Retinal pigment epithelial cell (primary cell): ENCODE results near the gene CDK5R2.
A peak's percentile ranks its signal among the peaks of the same experiment; 100 is the strongest.

Experiments used
- DNase-seq: peaks from one replicate; pipeline ENCODE4 v3.0.0-alpha.2; 2010; ENCODE audit warnings: low read depth
- H3K4me3 ChIP-seq: 2 replicates; pipeline ENCODE4 v1.5.1; 2011; ENCODE audit warnings: mild to moderate bottlenecking, low read length, control low read depth, moderate library complexity
- TF ChIP-seq, protein P1 (sequence below): conservative IDR thresholded peaks from 2 replicates; pipeline ENCODE4 v1.5.1; 2011; ENCODE audit warnings: low read depth, low read length, control low read depth, inconsistent platforms

CDK5R2 gene

DNA sequence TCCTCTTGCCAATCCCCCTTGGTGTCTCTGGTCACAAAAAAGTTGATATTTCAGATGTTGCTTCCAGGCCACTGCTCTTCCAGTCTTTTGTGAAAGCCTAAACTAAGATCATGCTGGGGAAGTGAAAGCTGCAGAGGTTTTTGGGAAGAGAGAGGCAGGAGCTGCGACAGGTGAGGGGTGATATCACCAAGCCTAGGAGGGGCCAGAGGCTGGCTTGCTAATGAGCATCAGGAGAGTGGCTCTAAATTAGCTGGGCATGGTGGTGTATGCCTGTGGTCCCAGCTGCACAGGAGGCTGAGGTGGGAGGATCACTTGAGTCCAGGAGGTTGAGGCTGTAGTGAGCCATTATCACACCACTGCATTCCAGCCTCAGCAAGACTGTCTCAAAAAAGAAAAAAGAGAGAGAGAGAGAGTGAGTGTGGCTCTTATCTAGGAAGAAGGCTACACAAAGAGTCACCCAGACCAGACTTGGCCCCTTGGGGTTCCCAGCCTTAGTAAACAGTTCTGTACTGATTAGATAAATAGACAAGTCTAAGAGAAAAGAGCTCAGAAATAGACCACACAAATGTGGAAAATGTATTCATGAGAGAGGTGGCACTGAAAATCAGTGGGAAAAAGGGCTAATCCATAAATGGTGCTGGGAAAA, 14.6 kb upstream of the CDK5R2 start:
- TF ChIP-seq, protein P1, sequence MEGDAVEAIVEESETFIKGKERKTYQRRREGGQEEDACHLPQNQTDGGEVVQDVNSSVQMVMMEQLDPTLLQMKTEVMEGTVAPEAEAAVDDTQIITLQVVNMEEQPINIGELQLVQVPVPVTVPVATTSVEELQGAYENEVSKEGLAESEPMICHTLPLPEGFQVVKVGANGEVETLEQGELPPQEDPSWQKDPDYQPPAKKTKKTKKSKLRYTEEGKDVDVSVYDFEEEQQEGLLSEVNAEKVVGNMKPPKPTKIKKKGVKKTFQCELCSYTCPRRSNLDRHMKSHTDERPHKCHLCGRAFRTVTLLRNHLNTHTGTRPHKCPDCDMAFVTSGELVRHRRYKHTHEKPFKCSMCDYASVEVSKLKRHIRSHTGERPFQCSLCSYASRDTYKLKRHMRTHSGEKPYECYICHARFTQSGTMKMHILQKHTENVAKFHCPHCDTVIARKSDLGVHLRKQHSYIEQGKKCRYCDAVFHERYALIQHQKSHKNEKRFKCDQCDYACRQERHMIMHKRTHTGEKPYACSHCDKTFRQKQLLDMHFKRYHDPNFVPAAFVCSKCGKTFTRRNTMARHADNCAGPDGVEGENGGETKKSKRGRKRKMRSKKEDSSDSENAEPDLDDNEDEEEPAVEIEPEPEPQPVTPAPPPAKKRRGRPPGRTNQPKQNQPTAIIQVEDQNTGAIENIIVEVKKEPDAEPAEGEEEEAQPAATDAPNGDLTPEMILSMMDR = no peak
- H3K4me3 ChIP-seq = no peak overlapping the region
- DNase-seq = no peak

DNA sequence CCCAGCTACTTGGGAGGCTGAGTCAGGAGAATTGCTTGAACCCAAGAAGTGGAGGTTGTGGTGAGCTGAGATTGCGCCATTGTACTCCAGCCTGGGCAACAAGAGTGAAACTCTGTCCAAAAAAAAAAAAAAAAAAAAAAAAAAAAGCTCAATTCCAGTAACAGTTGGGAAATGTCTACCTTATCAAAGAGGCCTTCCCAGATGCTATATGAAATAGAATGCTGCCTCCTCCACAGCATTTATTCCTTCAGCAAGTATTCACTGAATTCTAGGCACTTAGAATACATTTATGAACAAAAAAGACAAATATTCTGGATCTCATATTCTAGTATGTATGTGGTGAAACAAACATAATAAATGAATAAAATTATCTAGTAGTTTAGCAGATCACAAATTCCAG, 12.8 kb upstream of the CDK5R2 start:
- TF ChIP-seq, protein P1 = no peak
- no peak overlapping the region for H3K4me3 ChIP-seq
- no peak for DNase-seq

DNA sequence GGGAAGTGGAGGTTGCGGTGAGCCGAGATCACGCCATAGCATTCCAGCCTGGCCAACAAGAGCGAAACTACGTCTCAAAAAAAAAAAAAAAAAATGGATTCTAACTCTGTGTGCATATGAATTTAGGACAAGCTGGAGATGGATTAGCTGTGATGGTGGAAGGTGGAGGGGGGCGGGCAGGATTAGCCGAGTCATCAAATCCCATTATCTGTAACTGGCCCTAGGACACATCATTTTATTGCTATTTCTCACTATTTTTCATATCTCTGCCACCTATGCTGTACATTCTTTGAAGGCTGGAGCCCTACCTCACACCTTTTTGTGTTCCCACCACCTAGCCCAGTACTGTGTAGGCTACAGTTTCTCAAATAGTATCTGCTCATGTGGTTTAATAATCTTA, 7.3 kb upstream of the CDK5R2 start:
- DNase-seq = no peak
- TF ChIP-seq, protein P1 = no peak
- no peak overlapping the region for H3K4me3 ChIP-seq

DNA sequence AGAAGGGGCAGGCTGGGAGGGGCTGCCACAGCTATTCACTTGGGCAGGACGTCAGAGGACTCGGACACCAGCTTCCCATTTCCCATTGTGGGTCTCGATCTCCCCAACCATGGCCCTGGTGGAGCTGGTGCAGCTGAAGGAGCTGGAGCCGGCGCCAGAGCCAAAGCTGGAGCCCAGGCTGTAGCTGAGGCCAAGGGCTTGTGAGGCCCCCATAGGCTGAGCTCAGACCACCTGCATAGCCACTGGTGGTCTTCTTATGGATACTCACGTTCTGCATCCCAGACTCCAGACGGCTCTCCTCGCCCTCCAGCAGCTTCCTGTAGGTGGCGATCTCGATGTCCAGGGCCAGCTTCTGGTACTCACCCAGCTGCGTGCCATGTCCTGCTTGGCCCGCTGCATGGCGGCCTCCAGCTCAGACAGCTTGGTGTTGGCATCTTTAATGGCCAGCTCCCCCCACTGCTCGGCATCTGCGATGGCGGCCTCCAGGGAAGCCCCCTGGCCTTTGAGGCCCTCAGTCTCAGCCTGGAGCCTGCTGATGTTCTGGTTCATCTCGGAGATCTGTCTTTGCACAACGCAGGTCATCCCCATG, 6.0 kb upstream of the CDK5R2 start:
- no peak overlapping the region for H3K4me3 ChIP-seq
- TF ChIP-seq, protein P1 = peak; percentile 17
- no peak for DNase-seq

DNA sequence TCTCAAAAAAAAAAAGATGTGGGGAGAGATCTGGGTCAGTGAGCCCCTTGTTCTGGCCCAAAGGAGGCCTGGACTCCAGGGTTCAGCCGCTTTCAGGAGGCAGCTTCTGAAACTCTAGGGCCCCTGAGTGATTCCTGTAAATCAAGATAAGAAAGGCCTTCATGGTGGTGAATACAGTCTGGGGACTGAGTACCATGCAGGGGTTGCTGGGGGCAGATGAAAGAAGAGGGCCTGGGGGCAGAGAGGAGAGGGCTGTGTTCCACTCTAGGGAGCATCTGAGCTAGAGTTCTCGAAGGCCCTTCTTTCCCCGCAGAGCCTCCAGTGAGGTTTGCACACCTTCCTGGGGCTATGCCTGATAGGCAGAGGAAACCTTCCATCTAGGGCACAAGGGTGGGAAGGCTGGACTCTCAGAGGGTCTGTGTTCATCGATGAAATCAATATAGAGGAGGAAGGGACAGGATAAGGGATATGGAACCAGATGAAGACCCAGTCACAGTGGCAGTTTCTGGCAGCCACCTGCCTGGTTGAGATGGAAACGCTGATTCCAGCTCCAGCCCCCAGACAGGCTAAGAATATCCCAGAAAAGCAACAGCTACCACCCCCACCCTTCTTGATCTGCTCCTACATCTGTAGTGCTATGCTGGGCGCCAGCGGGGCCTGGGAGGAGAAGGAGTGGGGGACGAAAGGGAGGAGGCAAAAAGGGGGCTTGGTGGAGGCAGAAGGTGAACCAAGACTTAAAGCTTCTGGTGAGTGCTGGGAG, 4.7 kb upstream of the CDK5R2 start:
- TF ChIP-seq, protein P1 = no peak
- no peak overlapping the region for H3K4me3 ChIP-seq
- DNase-seq = no peak

DNA sequence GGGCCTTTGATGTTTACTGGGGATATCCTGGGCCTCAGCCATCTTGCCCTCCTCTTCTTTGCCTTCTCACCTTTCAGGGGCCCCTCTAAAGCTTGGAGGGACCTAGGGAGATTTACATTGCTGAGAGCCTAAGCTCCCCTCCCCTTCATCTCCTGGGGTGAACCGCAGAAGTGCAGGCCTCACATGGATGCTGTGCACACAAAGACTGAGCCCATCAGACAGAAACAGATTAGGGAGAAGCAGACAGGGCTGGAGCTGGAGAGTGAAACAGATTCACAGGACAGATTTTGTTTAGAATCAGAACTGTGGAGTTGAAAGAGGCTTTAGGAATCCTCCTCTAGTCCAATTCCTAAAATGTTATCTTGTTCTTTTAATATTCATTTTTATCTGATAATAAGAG, 3.4 kb upstream of the CDK5R2 start:
- no peak for DNase-seq
- TF ChIP-seq, protein P1 = no peak
- no peak overlapping the region for H3K4me3 ChIP-seq
